Heart right ventricle (tissue), 16 donors: ENCODE results near the gene KREMEN2. TPM values are rescaled to one million over a fixed set of nuclear protein-coding genes. Genes with fewer than 3 reads are reported as not detected.
"Not testable (repeated sequence)": the region's sequence is repeated elsewhere in the genome, so short reads cannot be mapped to it uniquely, and the experiment has no call there.

ENCODE experiments used
- ATAC-seq, 8 donors: fragments of 200-7000 bp; cut with Tn5 transposase; one replicate each; pipeline ENCODE4 v1.9.1; 2020; ENCODE audit warnings: mild to moderate bottlenecking in 8 of 8, moderate library complexity in 8 of 8, moderate number of reproducible peaks in 1 of 8
- DNase-seq, 2 donors: peaks; one replicate each; pipeline ENCODE4 v3.0.0-alpha.2; 2020
- H3K27ac ChIP-seq, 10 donors: fragments of 200-600 bp; sonication (generic) in 2 of 10; one replicate each; pipeline versions ENCODE4 v1.5.0 to v1.8.0; 2020 to 2022; ENCODE audit warnings: mild to moderate bottlenecking in 3 of 10
- H3K27me3 ChIP-seq, 7 donors: fragments of 200-600 bp; one replicate each; pipeline ENCODE4 v1.8.0; 2021 to 2022; ENCODE audit warnings: mild to moderate bottlenecking in 2 of 7
- H3K36me3 ChIP-seq, 9 donors: fragments of 200-600 bp; sonication (generic) in 1 of 9; one replicate each; pipeline versions ENCODE4 v1.5.0 to v1.8.0; 2020 to 2022; ENCODE audit warnings: mild to moderate bottlenecking in 2 of 9
- H3K4me1 ChIP-seq, 9 donors: fragments of 200-600 bp; sonication (generic) in 1 of 9; one replicate each; pipeline versions ENCODE4 v1.5.0 to v1.8.0; 2020 to 2022; ENCODE audit warnings: mild to moderate bottlenecking in 4 of 9
- H3K4me3 ChIP-seq, 10 donors: fragments of 200-600 bp; sonication (generic) in 2 of 10; one replicate each; pipeline versions ENCODE4 v1.5.0 to v1.8.0; 2020 to 2022; ENCODE audit warnings: mild to moderate bottlenecking in 7 of 10, moderate library complexity in 2 of 10
- H3K9me3 ChIP-seq, 11 donors: fragments of 200-600 bp in 10 of 11; sonication (generic) in 2 of 11; one replicate each; pipeline versions ENCODE4 v1.5.0 to v1.8.0; 2013 to 2022; ENCODE audit warnings: mild to moderate bottlenecking in 2 of 11, control low read depth in 1 of 11, moderate library complexity in 1 of 11
- WGBS, 2 donors: extraction: QIAGEN DNeasy Blood & Tissue Kit; methylation state at CpG; one replicate each; pipeline ENCODE4 v1.1.7; 2013; ENCODE audit warnings: inconsistent platforms in 1 of 2; 5-methylcytosine and 5-hydroxymethylcytosine counted together
- intact Hi-C, 10 donors: fragments of 100-400 bp; cut with DNase I; formaldehyde crosslinking; loops; one replicate each; pipeline versions ENCODE4 v1.11.1 to v1.14.2; 2022
- polyA plus RNA-seq, 2 donors: library from polyadenylated mRNA; stranded (reverse); fragments of 200-250 nt; gene quantifications; one replicate each; pipeline ENCODE4 v1.2.3, GENCODE V29; 2013
- total RNA-seq, 10 donors: library from RNA; stranded (reverse); fragmentation: NEBNext Ultra II Directional in 3 of 10; extraction: Animal tissue kit (Norgen Biotek cat#: 25700) in 3 of 10; gene quantifications; one replicate each; pipeline versions ENCODE4 v1.2.1 to v1.2.4, GENCODE V29; 2021 to 2023
- TF ChIP-seq, protein P1 (sequence below), 9 donors: fragments of 200-600 bp; sonication (generic) in 2 of 9; IDR thresholded peaks; one replicate each; pipeline versions ENCODE4 v1.5.0 to v1.8.0; 2021 to 2022; ENCODE audit warnings: antibody characterized with exemption in 9 of 9, mild to moderate bottlenecking in 5 of 9, moderate library complexity in 1 of 9
- donor health status: Arrhythmogenic right ventricular cardiomyopathy.
- donor health status: ischemic (EF 13 %, LVEDD 7.1; RV severe dilation, severe dysfunction).
- donor health status: healthy with polysubstance abuse.
- donor health status: DM: no; HTN: yes; CAD: no.
- donor health status: DM: no; HTN: no; CAD: no.
- donor health status: ischemic (EF 25% LVEDD 6.9; RV normal size, moderate dysfunction).
- donor health status: ischemic (EF 25% LVEDD 5.7; RV mildly dilated, moderate dysfunction).
- donor health status: healthy.
- donor health status: DM: yes; HTN: yes; CAD: no.
- donor health status: Ischemic cardiomyopathy.
- donor health status: ischemic (EF 35%, LVEDD 5.7; RV mildly dilated, moderate dysfunction).
- donor health status: nonischemic (EF 11% LVEDD 7.7; RV severe dilation, severe dysfunction).
- donor health status: DM: yes; HTN: yes; CAD: no.
- donor health status: PGD.
- donor health status: ischemic (EF 29% LVEDD 5.4; RV normal size, mild dysfunction).
- donor health status: nonischemic (EF 23%, LVEDD 6.1; RV moderate dilation, normal function).

Gene KREMEN2
- total and polyA plus RNA-seq, 12 donors: not detected

DNA sequence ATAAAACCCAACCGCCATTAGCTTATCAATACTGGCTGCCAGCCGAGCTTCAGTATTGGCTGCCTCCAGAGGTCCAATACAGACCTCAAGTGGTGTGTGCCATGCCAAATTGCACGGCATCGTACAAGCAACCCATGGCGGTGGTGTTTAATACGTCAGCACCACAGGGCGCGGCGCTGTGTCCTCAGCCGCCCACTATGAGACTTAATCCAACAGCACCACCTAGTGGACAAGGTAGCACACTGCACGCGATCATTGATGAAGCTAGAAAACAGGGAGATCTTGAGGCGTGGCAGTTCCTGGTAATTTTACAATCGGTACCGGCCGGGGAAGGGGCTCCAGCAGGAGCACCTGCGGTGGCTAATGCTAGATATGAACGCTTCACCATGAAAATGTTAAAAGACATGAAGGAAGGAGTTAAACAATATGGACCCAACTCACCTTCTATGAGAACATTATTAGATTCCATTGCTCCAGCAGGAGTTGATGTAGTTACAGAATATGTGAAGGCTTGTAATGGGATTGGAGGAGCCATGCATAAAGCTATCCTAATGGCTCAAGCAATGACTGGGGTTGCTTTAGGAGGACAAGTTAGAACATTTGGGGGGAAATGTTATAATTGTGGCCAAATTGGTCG lies 36.9 kb upstream of the KREMEN2 start:
- peak overlapping the region in 6 of 10 donors; percentile 22 to 33 (median 30) for H3K4me3 ChIP-seq
- peaks cover 0 to 53% (median 14%) of the 10 kb centered on the region in 9 donors for H3K36me3 ChIP-seq
- peak; percentile 82 to 84 for DNase-seq
- H3K9me3 ChIP-seq: no peaks in the 10 kb centered on the region
- H3K4me1 ChIP-seq: peaks cover 0 to 11% (median 9%) of the 10 kb centered on the region in 9 donors
- intact Hi-C loops: loop anchor here in 3 of 10 donors (5.0 to 10.0 kb wide), 3 partner anchors 55 to 92 kb away; partner anchors contain the start of genes PKMYT1 (in 1 of the 3) and ZG16B (in 1 of the 3)
- TF ChIP-seq, protein P1, sequence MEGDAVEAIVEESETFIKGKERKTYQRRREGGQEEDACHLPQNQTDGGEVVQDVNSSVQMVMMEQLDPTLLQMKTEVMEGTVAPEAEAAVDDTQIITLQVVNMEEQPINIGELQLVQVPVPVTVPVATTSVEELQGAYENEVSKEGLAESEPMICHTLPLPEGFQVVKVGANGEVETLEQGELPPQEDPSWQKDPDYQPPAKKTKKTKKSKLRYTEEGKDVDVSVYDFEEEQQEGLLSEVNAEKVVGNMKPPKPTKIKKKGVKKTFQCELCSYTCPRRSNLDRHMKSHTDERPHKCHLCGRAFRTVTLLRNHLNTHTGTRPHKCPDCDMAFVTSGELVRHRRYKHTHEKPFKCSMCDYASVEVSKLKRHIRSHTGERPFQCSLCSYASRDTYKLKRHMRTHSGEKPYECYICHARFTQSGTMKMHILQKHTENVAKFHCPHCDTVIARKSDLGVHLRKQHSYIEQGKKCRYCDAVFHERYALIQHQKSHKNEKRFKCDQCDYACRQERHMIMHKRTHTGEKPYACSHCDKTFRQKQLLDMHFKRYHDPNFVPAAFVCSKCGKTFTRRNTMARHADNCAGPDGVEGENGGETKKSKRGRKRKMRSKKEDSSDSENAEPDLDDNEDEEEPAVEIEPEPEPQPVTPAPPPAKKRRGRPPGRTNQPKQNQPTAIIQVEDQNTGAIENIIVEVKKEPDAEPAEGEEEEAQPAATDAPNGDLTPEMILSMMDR (IDR thresholded peaks at IDR 0.05): peak; percentile 93 to 99 (median 95)
- ATAC-seq: peak; percentile 80 to 93 (median 89)
- H3K27me3 ChIP-seq: no peaks in the 10 kb centered on the region
- WGBS, 2 donors: 6% methylated on average over 19 of the region's 19 CpGs
- no peak overlapping the region for H3K27ac ChIP-seq

DNA sequence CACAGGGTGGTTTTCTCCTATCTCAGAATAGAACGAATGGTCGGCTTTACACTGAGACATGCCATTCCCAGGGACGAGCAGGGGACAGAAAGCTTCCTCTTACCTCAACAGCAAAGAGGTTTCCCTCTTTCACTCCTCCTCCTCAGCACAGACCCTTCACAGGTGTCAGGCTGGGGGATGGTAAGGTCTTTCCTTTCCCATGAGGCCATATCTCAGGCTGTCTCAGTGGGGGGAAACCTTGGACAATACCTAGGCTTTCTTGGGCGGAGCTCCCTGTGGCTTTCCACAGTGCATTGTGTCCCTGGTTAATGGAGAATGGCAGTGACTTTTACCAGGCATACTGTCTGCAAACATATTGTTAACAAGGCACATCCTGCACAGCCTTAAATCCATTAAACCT lies 35.9 kb upstream of the KREMEN2 start:
- intact Hi-C loops: loop anchor here in 3 of 10 donors (5.0 to 10.0 kb wide), 3 partner anchors 54 to 93 kb away; partner anchors contain the start of genes PKMYT1 (in 1 of the 3) and ZG16B (in 1 of the 3)
- DNase-seq: not testable (repeated sequence)

GRCh38 chr16:2928796-2929195 lies 35.3 kb upstream of the KREMEN2 start:
- peaks cover 0 to 59% (median 22%) of the 10 kb centered on the region in 9 donors for H3K36me3 ChIP-seq
- no peak overlapping the region for H3K4me3 ChIP-seq
- H3K9me3 ChIP-seq: no peaks in the 10 kb centered on the region
- no peak for DNase-seq
- WGBS, 2 donors: 89% methylated on average over 11 of the region's 11 CpGs
- H3K27ac ChIP-seq: no peak overlapping the region
- H3K27me3 ChIP-seq: no peaks in the 10 kb centered on the region
- ATAC-seq: no peak
- TF ChIP-seq, protein P1 (IDR thresholded peaks at IDR 0.05): no peak
- intact Hi-C loops: loop anchor here in 3 of 10 donors (5.0 to 10.0 kb wide), 3 partner anchors 54 to 94 kb away; partner anchors contain the start of genes PKMYT1 (in 1 of the 3) and ZG16B (in 1 of the 3)
- H3K4me1 ChIP-seq: peaks cover 0 to 11% (median 9%) of the 10 kb centered on the region in 9 donors

More for the DNA sequence above, 35.9 kb upstream of the KREMEN2 start:
- not testable (repeated sequence) for H3K9me3 ChIP-seq, ATAC-seq, H3K27me3 ChIP-seq, H3K4me3 ChIP-seq, H3K27ac ChIP-seq
- peaks cover 0 to 11% (median 9%) of the 10 kb centered on the region in 9 donors for H3K4me1 ChIP-seq
- peaks cover 0 to 52% (median 16%) of the 10 kb centered on the region in 9 donors for H3K36me3 ChIP-seq
- WGBS, 2 donors: 87% methylated on average over 4 of the region's 4 CpGs

DNA sequence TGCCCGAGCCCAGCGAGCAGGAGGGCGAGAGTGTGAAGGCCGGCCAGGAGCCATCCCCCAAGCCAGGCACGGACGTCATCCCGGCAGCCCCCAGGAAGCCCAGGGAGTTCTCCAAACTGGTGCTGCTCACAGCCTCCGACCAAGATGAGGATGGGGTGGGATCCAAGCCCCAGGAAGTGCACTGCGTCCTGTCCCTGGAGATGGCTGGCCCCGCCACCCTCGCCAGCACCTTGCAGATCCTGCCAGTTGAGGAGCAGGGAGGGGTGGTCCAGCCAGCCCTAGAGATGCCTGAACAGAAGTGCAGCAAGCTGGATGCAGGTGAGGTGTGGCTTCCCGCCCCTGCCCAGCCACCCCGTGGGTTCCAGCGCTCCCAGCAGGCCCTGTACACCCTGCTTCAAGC lies 34.4 kb upstream of the KREMEN2 start:
- Histone ChIP-seq H3K9me3 (no peaks in the 10 kb centered on the region), H3K27ac (no peak overlapping the region), H3K36me3 (peaks cover 0 to 63% (median 25%) of the 10 kb centered on the region in 9 donors), H3K27me3 (no peaks in the 10 kb centered on the region), H3K4me1 (peaks cover 0 to 11% (median 9%) of the 10 kb centered on the region in 9 donors), H3K4me3 (no peak overlapping the region)
- no peak for ATAC-seq
- WGBS, 2 donors: 91 to 92% methylated on average over 14 of the region's 14 CpGs
- DNase-seq: no peak
- intact Hi-C loops: loop anchor here in 3 of 10 donors (5.0 to 10.0 kb wide), 3 partner anchors 53 to 95 kb away; partner anchors contain the start of genes PKMYT1 (in 1 of the 3) and ZG16B (in 1 of the 3)
- TF ChIP-seq, protein P1 (IDR thresholded peaks at IDR 0.05): no peak
